HG03175 (cell line): ENCODE results near the gene PTGER2.

ENCODE experiments used
- ATAC-seq: cut with Tn5 transposase; IDR thresholded peaks from one replicate; pipeline ENCODE4 v1.9.1; 2021; ENCODE audit warnings: mild to moderate bottlenecking, moderate library complexity; ENCODE audit not compliant: unreplicated experiment

PTGER2 gene

DNA sequence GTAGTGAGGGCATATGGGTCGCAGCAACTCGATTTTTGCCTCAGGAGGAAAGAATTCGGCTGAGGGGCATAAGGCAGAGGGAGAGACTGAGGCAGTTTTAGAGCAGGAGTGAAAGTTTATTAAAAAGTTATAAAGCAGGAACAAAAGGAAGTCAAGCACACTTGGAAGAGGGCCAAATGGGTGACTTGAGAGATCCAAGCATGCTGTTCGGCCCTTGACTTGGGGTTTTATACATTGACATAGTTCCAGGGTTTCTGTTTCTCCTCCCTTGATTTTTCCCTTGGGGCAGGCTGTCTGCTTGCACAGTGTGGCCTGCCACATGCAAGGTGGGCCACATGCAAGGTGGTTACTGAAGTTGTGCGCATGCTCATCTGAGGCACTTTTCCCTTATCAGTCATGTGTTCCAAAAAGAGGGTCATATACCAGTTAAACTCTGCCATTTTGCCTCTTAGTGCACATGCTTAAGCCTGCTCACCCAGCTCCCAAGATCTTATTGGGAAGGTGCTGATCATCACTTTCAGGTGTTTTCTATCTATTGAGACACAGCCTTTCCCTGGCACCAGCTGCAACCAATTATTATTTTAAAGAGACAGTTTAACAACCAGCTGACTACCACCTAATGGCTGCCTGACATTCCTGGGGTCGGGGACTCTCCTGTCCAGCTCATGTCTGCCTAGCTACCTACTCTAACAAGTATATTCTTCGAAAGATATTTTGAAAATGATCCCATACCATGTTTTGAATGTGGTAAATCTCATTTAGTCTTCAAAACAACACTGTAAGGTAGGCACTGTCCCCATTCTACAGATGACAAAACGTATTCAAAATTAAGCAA, 19.9 kb downstream of the PTGER2 start:
- ATAC-seq = no peak

DNA sequence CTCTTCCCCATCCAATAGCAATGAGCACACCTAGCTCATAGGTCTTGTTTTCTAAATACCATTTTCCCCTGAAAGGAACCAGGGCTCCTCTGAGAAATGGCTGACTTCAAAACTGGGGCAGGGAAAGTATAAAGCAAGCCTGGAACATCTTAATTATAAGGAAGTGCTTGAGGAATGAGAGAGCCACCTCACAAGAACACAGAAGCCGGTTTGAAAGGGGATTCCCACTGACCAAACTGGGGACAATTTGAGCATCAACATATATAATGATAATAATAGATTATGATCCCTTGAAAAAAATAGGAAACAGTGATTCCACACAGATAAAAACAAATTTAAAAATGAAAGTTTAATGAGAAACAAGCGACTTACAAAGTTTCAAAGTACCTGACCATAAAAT, 22.1 kb downstream of the PTGER2 start:
- no peak for ATAC-seq

DNA sequence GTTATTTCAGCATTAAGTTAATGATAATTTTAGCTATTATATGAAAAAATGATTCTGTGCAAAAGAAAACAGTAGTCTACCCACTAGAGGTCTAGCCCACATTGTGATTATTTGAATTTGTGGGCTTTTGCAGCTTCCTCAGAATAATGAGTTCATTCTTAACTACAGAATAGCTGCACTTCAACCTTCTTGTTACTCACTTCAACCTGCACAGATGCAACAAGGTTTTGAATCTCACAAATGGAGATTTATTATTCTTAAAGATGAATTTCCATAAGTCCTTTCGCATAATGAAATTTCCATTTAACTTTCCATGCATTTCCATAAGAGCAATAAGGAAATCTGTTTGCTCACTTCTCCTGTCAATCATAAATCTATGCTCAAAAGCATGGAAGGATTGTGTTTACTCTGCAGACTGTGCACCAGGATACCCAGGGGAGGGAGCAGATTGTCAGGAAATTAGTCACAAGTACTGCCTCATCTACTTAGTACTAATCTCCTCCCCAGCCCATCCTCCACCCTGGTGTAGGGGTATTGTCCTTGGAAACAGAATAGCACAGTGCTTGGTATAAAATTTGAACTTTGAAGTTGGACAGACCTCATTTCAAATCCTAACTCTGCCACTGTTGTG, 24.1 kb downstream of the PTGER2 start:
- ATAC-seq = no peak

DNA sequence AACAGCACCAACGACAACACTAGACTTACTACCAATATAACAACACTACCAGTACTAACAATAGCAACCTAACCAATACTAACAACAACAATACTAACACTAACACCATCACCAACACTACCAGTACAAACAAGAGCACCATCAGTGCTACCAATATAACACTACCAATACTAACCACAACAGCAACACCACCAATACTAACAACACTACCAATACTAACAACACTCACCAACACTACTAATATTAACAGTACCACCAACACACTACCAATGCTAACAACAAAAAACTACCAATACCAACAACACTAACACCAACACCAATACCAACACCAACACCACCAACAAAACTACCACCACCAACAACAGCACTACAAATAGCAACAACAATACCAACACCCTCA, 25.1 kb downstream of the PTGER2 start:
- ATAC-seq = no peak

DNA sequence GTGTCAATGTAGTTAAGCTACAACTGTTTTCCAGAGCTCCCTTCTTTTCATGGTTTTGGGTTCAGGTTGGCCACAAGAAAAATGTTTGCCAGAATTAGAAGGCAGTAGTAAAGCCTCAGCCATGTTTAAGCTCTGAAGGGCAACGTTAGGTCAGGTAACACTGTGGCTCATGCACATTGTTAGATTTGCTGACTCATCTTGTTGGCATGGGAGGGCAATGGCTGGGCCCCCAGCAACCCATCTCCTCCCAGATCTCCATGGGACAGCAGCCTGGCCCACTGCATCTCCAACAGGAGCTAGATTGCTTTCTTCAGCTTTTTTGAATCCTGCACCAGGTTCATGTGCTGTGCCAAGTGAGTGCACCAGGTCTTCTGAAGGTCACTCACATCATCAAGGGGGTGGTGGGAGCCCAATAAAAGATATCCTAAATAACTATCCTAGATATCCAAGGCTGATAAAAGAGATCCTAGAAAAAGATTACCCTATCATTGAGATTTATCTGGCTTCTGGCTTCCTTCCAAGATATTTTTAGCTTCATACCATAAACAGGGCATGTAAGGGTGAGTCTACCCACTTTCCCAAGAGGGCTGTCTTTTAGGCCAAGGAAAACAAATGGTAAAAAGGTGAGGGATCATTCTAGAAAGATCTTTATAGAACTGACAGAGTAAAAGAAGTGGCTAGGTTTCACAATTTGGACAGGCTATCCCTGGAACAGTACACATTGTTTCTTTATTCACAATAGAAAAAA, 28.9 kb downstream of the PTGER2 start:
- no peak for ATAC-seq

DNA sequence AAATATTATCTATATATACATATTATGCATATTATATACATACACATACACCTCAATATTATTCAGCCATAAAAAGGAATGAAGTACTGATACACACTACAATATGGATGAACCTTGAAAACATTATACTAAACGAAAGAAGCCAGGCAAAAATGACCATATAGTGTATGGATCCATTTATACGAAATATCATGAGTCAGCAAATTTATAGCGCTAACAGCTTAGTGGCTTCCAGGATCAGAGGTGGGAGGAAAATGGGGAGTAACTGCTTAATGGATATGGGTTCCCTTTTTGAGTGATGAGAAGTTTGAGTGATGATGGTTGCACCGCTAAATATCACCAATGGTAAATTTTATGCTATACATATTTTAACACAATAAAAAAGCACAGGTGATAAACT, 32.7 kb downstream of the PTGER2 start:
- no peak for ATAC-seq

DNA sequence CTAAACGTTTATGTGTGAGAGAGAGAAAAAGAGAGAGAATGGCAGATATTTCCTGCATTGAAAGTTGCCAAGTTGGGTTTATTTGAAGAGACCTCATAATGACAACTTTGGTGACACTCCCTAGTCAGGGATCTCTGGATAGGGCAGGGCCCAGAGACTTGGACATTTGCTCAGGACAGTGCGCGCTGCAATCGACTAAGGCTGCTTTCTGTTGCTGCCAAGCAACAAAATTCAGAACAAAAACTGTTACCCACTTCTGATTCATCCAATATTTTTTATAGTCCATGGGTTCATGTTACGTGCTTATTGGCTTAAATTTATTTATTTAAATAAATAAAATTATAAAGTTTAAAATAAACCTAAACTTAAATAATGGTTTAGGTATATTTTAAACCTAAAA, 34.2 kb downstream of the PTGER2 start:
- no peak for ATAC-seq

DNA sequence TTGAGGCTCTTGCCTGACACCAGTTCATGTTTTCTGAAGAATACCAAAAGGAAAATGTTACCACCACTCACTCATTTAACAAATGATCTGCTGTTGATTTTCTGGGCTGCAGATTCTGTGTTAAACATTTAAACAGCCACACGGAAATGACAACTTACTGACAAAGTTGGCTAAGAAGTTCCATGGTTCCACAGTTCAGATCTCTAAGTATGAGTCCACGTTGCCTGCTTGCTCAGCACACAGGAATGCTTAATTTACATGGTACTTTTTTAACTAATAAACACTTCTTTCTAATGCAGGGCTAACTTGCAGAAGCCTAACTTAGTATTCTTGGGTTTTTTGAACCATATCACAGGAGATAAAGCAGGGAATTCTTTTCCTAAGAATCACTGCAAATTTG, 34.7 kb downstream of the PTGER2 start:
- no peak for ATAC-seq

DNA sequence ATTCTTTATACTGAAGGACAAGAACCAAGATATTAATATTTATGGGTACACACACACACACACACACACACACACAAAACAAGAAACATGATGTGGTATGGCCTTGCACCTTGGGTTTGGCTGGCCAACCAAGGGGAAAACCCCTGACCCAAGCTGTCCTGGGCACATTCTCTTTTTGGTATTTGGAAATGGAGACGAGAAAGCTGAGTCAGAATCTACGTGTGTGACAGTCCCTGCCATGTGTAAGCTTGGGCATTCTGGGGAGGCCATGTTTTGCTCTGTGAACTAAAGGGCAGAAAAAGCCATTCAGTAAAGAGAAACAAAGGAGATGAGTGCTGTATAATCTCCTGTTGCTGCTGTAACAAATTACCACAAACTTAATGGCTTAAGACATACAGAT, 35.6 kb downstream of the PTGER2 start:
- ATAC-seq = no peak

DNA sequence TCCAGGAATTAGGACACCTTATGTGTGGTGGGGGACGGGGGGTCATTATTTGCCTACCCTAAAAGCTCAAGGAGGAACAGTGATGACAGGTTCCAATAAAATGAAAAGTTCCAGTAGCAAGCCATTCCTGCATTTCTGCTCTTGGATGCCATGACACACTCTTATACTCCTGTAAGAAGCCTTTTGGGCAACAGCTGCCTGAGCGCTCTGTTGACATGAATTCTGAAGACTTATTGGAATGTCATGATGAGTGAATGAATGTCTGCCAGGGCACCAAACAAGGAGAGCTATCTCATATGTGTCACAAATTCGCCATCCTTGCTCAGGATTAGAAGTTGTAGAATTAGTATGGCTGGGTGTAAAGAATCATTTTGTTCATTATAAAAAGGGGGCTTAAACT, 36.3 kb downstream of the PTGER2 start:
- no peak for ATAC-seq

DNA sequence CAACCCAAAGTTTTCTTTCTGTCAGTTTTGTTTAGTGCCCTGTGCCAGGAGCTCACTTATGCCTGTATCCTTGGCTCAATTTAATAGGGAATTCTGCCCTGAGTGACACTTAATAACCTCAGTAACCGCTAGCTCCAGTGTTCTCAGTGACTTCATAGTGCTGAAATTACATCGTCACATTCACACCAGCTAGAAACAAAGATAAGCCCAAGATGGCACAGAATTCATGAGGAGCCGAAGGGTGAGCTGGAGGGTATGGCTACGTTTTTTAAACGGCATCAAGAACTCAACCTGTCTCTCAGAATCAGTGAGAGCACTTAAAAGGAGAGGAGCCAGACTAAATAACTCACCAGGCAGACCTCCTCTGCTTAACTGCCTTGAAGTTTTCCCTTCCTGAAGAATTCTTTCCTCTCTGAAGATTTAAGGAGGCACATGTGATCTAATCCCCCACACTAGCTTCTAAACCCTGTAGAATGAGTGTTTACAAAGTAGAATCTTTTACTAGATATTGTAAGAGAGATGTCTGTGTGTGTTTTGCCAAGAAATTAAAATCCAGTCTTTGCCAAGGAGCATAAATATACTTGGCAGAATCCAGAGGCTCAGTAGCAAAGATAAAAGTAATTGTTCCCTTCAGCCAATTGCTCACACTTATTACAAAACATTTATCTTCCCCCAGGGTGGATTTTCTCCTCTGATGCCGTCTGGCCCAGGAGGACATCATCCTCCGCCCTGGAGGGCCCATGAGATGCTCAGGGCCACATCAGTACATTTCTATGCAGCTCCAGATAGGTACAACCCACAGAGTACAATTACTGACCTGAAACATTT, 37.3 kb downstream of the PTGER2 start:
- ATAC-seq = peak; percentile 28

DNA sequence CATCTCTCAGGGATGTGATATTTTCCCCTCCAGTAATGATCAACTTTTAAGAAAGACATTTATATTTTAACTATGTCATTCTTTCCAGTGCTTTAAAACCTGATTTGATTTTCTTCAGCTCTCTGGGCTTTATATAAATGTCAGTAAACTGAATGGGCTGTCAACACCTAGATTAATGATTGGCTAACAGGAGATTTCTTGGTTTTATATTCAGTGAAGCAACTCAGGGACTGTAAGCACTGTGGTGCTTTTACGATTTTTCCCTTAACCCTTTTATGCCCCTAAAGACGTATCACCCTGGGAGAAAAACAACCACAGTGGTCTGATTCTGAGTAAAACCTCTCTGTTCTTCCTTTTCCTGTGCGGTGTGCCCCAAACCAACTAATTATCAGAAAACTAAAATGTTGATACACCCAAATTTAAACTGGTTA, 38.0 kb downstream of the PTGER2 start:
- peak; percentile 81 for ATAC-seq

DNA sequence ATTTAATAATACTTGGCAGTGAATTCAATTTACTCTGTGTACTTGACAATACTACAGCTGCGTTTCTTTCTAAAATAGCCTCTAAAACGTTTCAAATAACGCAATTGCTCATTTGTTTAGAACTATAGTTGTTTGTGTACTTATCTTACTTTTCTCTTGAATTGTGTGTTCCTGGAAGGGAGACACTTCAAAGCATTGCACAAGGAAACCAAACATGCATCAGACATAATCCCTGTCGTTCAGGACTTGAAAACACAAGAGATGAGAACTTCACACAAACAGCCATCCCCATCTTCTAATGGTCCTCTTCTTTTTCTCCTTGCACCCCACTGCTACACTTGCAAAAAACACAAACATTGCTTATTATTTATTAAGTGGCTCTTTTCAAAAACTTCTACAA, 38.5 kb downstream of the PTGER2 start:
- peak; percentile 4 for ATAC-seq

DNA sequence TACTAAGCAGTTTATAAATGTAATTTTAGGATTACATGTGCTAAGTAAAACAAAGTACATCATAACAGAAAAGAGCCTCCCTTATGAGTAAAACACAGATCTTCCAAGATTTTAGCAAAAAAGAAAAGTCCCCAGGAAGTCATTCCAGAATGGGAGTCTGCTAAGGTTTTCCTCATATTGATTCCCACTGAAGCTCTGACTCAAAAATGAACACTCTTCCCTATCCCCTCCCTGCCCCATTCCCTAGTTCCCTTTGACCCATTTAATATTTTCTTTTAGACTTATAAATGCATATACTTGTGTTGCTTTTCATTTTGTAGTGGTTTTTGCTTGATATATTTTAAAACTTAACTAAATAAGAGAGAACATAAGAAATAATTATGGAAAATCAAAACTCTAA, 40.1 kb downstream of the PTGER2 start:
- no peak for ATAC-seq

DNA sequence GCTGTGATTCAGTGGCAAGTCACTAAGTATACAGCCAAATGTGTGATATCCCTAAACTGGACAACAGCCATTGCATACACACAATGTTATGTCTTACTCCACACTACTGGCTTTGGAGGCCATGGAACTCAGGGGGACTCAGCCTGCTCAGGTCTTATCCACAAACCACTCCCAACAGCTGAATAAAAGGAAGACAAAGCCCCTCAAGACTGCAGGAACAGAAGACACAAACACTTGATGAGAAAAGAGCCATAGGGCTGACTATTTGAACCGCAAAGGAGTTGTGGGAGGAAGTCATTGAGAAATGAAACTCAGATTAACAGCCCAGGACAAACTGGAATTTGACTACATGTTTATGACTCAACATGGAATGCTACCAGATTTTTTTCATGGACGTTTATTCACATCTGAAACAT, 40.9 kb downstream of the PTGER2 start:
- no peak for ATAC-seq

DNA sequence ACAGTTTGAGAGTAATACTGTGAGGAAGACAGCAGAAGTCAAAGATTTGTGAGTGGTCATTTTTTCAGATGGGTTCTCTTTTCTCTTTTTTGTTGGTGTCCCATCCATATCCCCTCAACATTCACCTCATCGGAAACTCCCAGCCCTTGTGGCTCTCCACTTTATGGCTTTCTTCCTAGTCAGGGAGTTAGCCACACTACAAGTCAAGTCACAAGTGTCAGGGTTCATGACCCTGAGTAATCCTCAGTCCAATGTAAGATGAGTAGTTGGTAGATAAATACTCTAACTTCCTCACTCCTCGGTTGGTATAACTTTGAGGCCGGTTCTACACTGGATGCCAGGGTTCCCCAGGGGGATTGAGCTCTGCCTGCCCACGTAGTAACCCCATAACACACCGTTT, 41.4 kb downstream of the PTGER2 start:
- no peak for ATAC-seq

DNA sequence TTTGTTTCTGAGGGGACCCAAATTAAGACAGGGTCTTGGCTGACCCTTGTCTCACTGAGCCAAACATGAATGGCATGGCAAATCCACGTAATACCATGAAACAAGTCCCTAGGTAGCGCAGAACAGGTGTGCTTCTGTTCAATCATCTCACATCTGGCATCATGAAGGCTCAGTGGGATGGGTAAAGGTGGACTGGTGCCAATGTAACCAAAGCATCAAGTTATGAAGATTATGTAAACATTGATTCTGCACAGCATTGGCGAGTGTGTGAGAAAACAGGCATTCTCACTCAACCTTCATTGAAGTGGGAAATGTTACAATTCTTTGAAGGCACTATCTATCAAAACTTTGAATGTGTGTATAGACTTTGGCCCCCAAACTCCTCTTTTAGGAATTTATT, 41.9 kb downstream of the PTGER2 start:
- no peak for ATAC-seq

DNA sequence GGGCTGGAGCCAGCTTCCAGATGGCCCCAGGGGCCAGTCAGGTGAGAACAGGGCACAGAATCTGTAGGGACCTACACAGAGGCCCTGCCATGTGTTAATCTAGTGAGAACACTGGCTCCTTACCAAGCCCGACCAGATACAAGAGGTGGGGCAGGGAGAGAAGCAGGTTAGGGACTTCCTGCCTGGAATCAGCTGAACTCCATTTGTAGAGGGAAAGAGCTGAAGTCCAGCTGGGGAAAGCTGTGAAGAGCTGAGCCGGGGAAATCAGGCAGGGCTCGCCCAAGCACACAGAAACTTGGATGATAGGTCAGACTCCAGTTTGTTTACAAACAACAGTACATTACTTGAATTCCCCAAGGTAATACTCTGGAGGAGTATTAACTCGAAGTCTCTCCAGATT, 46.7 kb downstream of the PTGER2 start:
- no peak for ATAC-seq

DNA sequence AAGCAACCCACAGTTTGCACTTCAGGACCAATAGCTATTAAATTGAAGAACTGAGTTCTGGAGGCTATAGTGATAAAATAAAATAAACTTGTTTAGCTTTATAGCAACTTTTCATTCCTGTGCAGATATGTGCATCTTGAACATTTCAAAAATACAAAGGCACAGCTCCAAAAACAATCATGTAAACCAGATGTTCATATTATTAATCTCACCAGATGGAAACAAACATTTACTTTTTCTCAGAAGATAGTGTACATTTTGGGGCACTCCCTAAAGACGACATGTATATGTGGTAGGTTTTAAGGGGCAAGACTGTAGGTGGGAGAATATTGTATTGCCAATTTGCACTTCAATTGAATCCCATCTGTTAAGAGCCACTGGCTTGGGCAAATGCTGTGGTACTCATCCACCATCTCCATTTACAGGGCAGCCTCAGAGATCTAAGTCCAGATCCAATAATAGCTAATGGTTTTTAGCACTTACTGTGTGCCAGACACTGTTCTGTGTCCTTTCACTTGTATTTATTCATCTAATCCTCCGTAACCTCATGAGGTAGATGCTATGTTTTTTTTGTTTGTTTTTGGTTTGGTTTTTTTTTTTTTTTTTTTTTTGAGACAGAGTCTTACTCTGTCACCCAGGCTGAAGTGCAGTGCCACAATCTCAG, 49.1 kb downstream of the PTGER2 start:
- ATAC-seq = no peak

DNA sequence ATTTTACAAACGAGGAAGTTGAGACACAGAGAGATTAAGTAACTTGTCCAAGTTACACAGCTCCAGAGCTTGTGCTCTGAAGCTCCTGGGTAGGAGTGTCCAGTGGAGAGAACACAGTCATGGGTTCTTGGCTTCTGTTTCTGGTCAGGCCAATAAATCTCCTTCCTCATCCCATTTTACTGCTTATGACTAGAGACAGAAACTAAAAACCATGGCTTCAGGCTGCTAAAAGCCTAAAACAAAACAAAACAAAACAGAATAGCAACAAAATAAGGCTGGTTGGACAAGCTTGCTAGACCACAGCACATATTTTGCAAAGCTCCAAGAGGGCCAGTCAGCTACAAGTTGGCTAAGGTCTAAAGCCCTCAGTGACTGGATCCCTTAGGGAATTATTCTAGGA, 49.8 kb downstream of the PTGER2 start:
- ATAC-seq = no peak

DNA sequence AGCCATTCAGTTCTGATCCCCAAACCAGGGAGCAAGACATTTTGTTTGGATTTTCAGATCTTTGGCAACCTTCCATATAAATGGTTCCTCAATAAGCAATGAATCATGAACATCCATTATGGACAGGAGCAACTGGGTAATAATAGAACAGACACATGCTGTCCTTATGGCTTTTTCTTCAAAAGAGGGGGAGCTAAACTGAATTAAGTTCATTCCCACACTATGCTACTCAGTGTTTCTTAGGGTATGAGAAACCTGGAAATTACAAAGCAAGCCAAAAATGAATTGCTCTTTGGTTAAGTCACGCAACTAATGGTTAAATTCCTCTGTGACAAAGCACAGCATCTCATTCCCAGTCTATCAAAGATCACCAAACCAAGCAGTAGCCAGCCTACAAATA, 51.0 kb downstream of the PTGER2 start:
- ATAC-seq = no peak
